Endothelial cell of umbilical vein (primary cell): ENCODE measurements around the gene ZNRF1. TPM values are rescaled to one million over a fixed set of nuclear protein-coding genes. Genes with fewer than 3 reads are reported as not detected.
A peak's percentile ranks its signal among the peaks of the same experiment; 100 is the strongest.

ENCODE experiments used
- BruUV-seq: library from RNA; stranded (reverse); fragments of 400-500 nt; replicated peaks from 2 replicates; lab custom pipeline; 2021; lab: Mats Ljungman, UMichigan
- CTCF ChIA-PET: fragments of 300-600, 350-600 bp; sonication (Branson Sonifier 250); formaldehyde crosslinking; loops from one replicate; lab custom pipeline; 2021; ENCODE audit warnings: antibody characterized with exemption, inconsistent platforms; lab: Charles Lee
- POLR2A ChIA-PET: fragments of 300-600, 350-600 bp; sonication (Branson Sonifier 250); formaldehyde crosslinking; loops from one replicate; lab custom pipeline; 2021; ENCODE audit warnings: antibody characterized with exemption, inconsistent platforms; lab: Charles Lee
- DNase-seq: peaks from one replicate; pipeline ENCODE4 v3.0.0-alpha.2; 2011; ENCODE audit warnings: low read depth, low spot score
- FAIRE-seq: peaks from 2 replicates; lab custom pipeline; 2011; peaks lifted over from hg19 to GRCh38; lab: Jason Lieb, UNC
- H2AFZ ChIP-seq: 2 replicates; pipeline ENCODE4 v1.6.0; 2012; ENCODE audit warnings: low read depth, low read length, control low read depth, inconsistent platforms
- H3K27ac ChIP-seq: 2 replicates; pipeline ENCODE4 v1.5.1; 2011; ENCODE audit warnings: low read depth, mild to moderate bottlenecking, control low read depth, low read length, moderate library complexity; ENCODE audit not compliant: insufficient read depth
- H3K27me3 ChIP-seq, 2 experiments: 2 replicates each; pipeline versions ENCODE4 v1.6.0 to v1.6.1; 2011; ENCODE audit warnings: low read length in 2 of 2, mixed read lengths in 1 of 2; ENCODE audit not compliant: control insufficient read depth in 2 of 2, insufficient read depth in 2 of 2
- H3K36me3 ChIP-seq, 2 experiments: 2 replicates in 1 of 2; 3 replicates in 1 of 2; pipeline ENCODE4 v1.5.1; 2011; ENCODE audit warnings: low read length in 2 of 2, mild to moderate bottlenecking in 1 of 2, moderate library complexity in 1 of 2; ENCODE audit not compliant: control insufficient read depth in 2 of 2, insufficient read depth in 2 of 2; ENCODE audit errors: extremely low read depth in 1 of 2
- H3K4me1 ChIP-seq: 3 replicates; pipeline ENCODE4 v1.5.1; 2011; ENCODE audit warnings: mild to moderate bottlenecking, low read length; ENCODE audit not compliant: control insufficient read depth, insufficient read depth; ENCODE audit errors: extremely low read depth
- H3K4me2 ChIP-seq: 2 replicates; pipeline ENCODE4 v1.6.1; 2011; ENCODE audit warnings: low read length, control low read depth, mixed read lengths; ENCODE audit not compliant: insufficient read depth
- H3K4me3 ChIP-seq, 3 experiments: fragments of 200-600 bp in 1 of 3; sonication (generic), shearing (Covaris generic) in 1 of 3; replicated peaks in 1 of 3; 2 replicates each; pipeline ENCODE4 v1.5.1; 2011 to 2016; ENCODE audit warnings: control low read depth in 3 of 3, low read length in 3 of 3, mild to moderate bottlenecking in 2 of 3, inconsistent platforms in 1 of 3, low read depth in 1 of 3, moderate library complexity in 1 of 3; ENCODE audit not compliant: insufficient read depth in 1 of 3
- H3K79me2 ChIP-seq: 2 replicates; pipeline ENCODE4 v1.6.0; 2012; ENCODE audit warnings: low read length, inconsistent platforms; ENCODE audit not compliant: control insufficient read depth, insufficient read depth
- H3K9ac ChIP-seq: replicated peaks from 2 replicates; pipeline ENCODE3; 2011; ENCODE audit warnings: low read length, control low read depth; ENCODE audit not compliant: insufficient read depth; ENCODE audit errors: extremely low read depth
- H3K9me1 ChIP-seq: replicated peaks from 3 replicates; pipeline ENCODE4 v1.6.0; 2011; ENCODE audit warnings: mild to moderate bottlenecking, low read length; ENCODE audit not compliant: control insufficient read depth, insufficient read depth; ENCODE audit errors: extremely low read depth
- H3K9me3 ChIP-seq: replicated peaks from 2 replicates; pipeline ENCODE4 v1.5.1; 2012; ENCODE audit warnings: low read length, inconsistent platforms; ENCODE audit not compliant: control insufficient read depth, insufficient read depth
- H4K20me1 ChIP-seq: replicated peaks from 2 replicates; pipeline ENCODE3; 2011; ENCODE audit warnings: mild to moderate bottlenecking, low read length; ENCODE audit not compliant: control insufficient read depth, insufficient read depth; ENCODE audit errors: extremely low read depth
- EZH2 ChIP-seq: IDR thresholded peaks from 2 replicates; pipeline ENCODE4 v1.6.1; 2012; ENCODE audit warnings: borderline replicate concordance, low read depth, mild to moderate bottlenecking, moderate library complexity, low read length, inconsistent platforms; ENCODE audit not compliant: severe bottlenecking
- FOS ChIP-seq: IDR thresholded peaks from 2 replicates; pipeline ENCODE4 v1.6.1; 2011; ENCODE audit warnings: mild to moderate bottlenecking, low read length, moderate library complexity, borderline replicate concordance; ENCODE audit not compliant: insufficient read depth
- GATA2 ChIP-seq: IDR thresholded peaks from 2 replicates; pipeline ENCODE4 v1.7.0; 2011; ENCODE audit warnings: low read depth, mild to moderate bottlenecking, moderate library complexity, mixed read lengths, low read length; ENCODE audit not compliant: insufficient read length, insufficient read depth
- JUN ChIP-seq: IDR thresholded peaks from 2 replicates; pipeline ENCODE4 v1.6.1; 2011; ENCODE audit warnings: borderline replicate concordance, low read depth; ENCODE audit not compliant: insufficient read length, insufficient read depth
- MAX ChIP-seq: IDR thresholded peaks from 2 replicates; pipeline ENCODE4 v1.6.1; 2011; ENCODE audit not compliant: insufficient read depth, insufficient read length
- MYC ChIP-seq: IDR thresholded peaks from one replicate; pipeline ENCODE4 v1.6.1; 2011; ENCODE audit warnings: mild to moderate bottlenecking, low read depth, low read length
- POLR2A ChIP-seq: IDR thresholded peaks from 2 replicates; pipeline ENCODE4 v1.6.1; 2012; ENCODE audit warnings: low read depth, mild to moderate bottlenecking, control low read depth, low read length
- POLR2AphosphoS5 ChIP-seq: IDR thresholded peaks from 2 replicates; pipeline ENCODE4 v1.6.1; 2012; ENCODE audit warnings: low read depth, mild to moderate bottlenecking, control low read depth, low read length, moderate library complexity; ENCODE audit not compliant: insufficient read depth
- dilution Hi-C: fragments of 300-500 bp; cut with MboI; formaldehyde crosslinking; loops from one replicate; pipeline ENCODE4 v1.15.0; 2019; ENCODE audit warnings: low sequenced_read_pairs; ENCODE audit not compliant: extremely low pct_ligation_motif_present
- intact Hi-C: fragments of 100-400 bp; cut with micrococcal nuclease; formaldehyde crosslinking; loops from one replicate; pipeline ENCODE4 v1.10.0; 2022
- polyA plus RNA-seq, 4 experiments: library from polyadenylated mRNA; depleted of rRNA in 3 of 4; stranded (reverse) in 3 of 4; unstranded in 1 of 4; fragments of >200 nt; gene quantifications; 2 replicates each; pipeline versions ENCODE4 v1.2.1 to v1.2.3, GENCODE V29; 2011 to 2012; ENCODE audit warnings: missing spikeins in 1 of 4
- total RNA-seq: library from RNA; stranded (reverse); gene quantifications from 2 replicates; pipeline ENCODE4 v1.2.3, GENCODE V29; 2021
- TF ChIP-seq, protein P1 (sequence below), 2 donors: IDR thresholded peaks; 1 replicate in 1 of 2; 2 replicates in 1 of 2; pipeline ENCODE4 v1.5.1; 2011; ENCODE audit warnings: low read length in 2 of 2, mild to moderate bottlenecking in 2 of 2, moderate library complexity in 2 of 2, control low read depth in 1 of 2, inconsistent platforms in 1 of 2, low read depth in 1 of 2; ENCODE audit not compliant: insufficient read depth in 1 of 2; ENCODE audit errors: extremely low read depth in 1 of 2

Gene ZNRF1
- total and polyA plus RNA-seq, 2 donors (not counting 3 experiments of a cell fraction or from before 2014, with no cell fraction given), result 23.7 to 34.9 TPM

- Histone ChIP-seq H3K36me3 (no peaks in the 10 kb centered on the region), H3K4me3 (no peak overlapping the region), H3K27ac (no peak overlapping the region), H3K9ac (no peak overlapping the region), H3K9me1 (no peaks in the 10 kb centered on the region), H3K27me3 (no peaks in the 10 kb centered on the region), H3K4me1 (peaks cover 12% of the 10 kb centered on the region), H3K4me2 (no peak overlapping the region), H2AFZ (no peak overlapping the region), H3K9me3 (no peaks in the 10 kb centered on the region), H3K79me2 (no peaks in the 10 kb centered on the region), H4K20me1 (no peaks in the 10 kb centered on the region)
- CTCF ChIA-PET, result interaction anchor here (0.6 to 7.2 kb wide), 29 partner anchors 18 to 299 kb away, joined by 3 to 317 read pairs (median 6); partner anchors contain the start of genes WDR59 and ZNRF1
- FAIRE-seq (no peak), DNase-seq (peak; percentile 41)
- POLR2A ChIA-PET, result interaction anchor here (1.2 kb wide), 1 partner anchor 127 kb away, joined by 4 read pairs; the partner anchor contains the start of gene WDR59
- no peak for TF ChIP-seq JUN
- TF ChIP-seq GATA2, result no peak
- no peak for TF ChIP-seq MAX
- peak; percentile 40 for TF ChIP-seq EZH2
- TF ChIP-seq FOS, result no peak
- TF ChIP-seq, protein P1, sequence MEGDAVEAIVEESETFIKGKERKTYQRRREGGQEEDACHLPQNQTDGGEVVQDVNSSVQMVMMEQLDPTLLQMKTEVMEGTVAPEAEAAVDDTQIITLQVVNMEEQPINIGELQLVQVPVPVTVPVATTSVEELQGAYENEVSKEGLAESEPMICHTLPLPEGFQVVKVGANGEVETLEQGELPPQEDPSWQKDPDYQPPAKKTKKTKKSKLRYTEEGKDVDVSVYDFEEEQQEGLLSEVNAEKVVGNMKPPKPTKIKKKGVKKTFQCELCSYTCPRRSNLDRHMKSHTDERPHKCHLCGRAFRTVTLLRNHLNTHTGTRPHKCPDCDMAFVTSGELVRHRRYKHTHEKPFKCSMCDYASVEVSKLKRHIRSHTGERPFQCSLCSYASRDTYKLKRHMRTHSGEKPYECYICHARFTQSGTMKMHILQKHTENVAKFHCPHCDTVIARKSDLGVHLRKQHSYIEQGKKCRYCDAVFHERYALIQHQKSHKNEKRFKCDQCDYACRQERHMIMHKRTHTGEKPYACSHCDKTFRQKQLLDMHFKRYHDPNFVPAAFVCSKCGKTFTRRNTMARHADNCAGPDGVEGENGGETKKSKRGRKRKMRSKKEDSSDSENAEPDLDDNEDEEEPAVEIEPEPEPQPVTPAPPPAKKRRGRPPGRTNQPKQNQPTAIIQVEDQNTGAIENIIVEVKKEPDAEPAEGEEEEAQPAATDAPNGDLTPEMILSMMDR (IDR thresholded peaks at IDR 0.05; ENCODE audit: extremely low read depth in 1 of 2, insufficient read depth in 1 of 2, low read depth in 1 of 2, low read length in 2 of 2), result no peak
- TF ChIP-seq POLR2AphosphoS5, result peak; percentile 45
- no peak for TF ChIP-seq MYC
- no peak for TF ChIP-seq POLR2A
- intact Hi-C loops, result loop anchor here (1.0 to 2.0 kb wide), 6 partner anchors 25 to 403 kb away; no protein-coding TSS in a partner anchor
- no TSS peak for BruUV-seq
- dilution Hi-C loops, result no loop called here
Measured at GRCh38 chr16:75111961-75112733, 113.3 kb downstream of the ZNRF1 start.
